HG03025 (cell line): ENCODE measurements around the gene KLK8.

ENCODE experiments used
- ATAC-seq: cut with Tn5 transposase; IDR thresholded peaks from one replicate; pipeline ENCODE4 v1.9.1; 2021; ENCODE audit warnings: mild to moderate bottlenecking, moderate library complexity; ENCODE audit not compliant: unreplicated experiment, low FRiP score

Gene KLK8

GRCh38 chr19:51001515-51001914, at the start of gene KLK8:
Gene KLK8 (minus strand): TSS chr19:51001604. CDS start chr19:51001167, 437 bp downstream.
- no peak for ATAC-seq

GRCh38 chr19:51047031-51047335, 45.6 kb upstream of the KLK8 start:
- no peak for ATAC-seq

- no peak for ATAC-seq
These were observed 42.9 kb upstream of the KLK8 start for GRCh38 chr19:51044327-51044726.

DNA sequence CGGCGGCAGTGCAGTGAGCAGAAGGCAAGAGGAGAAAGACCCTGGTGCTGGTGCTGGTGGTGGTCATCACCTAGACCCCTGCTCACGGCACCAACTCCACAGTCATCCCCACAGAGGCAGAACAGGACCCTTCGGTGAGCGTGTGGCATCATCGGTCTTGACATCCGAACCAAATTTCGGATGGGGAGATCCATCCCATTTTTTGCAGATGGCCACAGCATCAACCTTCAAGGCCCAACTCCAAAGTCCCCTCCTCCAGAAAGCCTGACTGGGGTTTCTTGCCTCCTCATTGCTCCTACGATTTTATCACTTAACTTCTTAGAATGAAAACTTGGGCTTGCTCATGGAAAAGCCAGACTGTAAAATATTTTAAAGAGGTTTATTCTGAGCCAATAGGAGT, 42.1 kb upstream of the KLK8 start:
- ATAC-seq: no peak

DNA sequence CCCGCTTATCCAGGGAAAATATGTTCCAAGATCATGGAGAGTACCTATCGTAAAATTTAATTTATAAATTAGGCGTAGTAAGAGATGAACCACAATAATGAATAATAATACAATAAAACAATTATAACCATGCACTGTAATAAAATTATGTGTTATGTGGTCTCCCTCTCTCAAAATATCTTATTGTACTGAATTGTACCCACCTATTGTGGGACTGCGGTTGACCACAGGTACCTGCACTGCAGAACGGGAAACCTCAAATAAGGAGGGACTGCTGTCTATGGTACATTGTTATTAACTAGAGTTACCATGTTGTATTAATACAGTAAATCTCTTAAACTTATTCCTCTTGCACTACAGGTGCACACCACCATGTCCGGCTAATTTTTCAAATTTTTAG, 38.7 kb upstream of the KLK8 start:
- ATAC-seq: no peak

DNA sequence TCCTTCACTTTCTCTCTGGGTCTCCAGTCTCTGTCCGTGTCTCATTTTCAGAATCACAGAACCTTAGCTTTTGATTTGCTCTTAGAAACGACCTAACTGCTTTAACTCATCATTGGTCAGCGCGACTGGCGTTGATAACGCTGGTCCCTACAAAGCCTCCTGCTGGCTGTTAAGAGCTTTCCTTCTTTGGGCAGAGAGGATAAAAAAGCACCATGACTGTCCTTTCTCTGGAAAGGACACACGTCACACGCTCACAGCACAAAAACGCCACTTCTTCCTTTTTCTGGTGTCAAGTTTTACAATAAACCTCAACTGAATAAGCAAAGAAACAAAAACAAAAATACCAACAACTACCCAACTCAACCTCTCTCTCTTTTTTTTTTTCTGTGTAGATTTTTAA, 35.1 kb upstream of the KLK8 start:
- no peak for ATAC-seq

- ATAC-seq: no peak
These were observed 33.3 kb upstream of the KLK8 start, which contains the start of gene KLK12 for GRCh38 chr19:51034704-51035103. Gene KLK12 (minus strand): TSS chr19:51035002. CDS start chr19:51034621, 381 bp downstream.

DNA sequence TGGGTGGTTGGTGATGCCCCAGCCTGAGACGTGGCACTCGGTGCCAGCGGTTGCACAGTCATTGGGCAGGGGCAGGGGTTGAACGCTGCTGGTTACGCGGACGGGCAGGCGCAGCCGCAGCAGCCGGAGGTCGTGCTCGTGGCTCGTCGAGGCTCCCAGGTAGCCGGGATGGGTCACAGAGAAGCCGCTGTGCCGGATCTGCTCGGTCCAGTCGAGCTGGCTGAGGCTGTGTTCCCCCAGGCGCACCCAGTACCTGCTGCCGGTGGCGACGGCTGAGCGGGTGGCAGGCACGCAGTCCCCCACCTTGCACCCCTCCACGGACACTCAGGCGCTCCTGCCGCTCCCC, 30.4 kb upstream of the KLK8 start:
- ATAC-seq: no peak

- ATAC-seq: no peak
These were observed 29.9 kb upstream of the KLK8 start for GRCh38 chr19:51031220-51031879.

- ATAC-seq: no peak
These were observed 29.2 kb upstream of the KLK8 start for GRCh38 chr19:51030631-51031030.

DNA sequence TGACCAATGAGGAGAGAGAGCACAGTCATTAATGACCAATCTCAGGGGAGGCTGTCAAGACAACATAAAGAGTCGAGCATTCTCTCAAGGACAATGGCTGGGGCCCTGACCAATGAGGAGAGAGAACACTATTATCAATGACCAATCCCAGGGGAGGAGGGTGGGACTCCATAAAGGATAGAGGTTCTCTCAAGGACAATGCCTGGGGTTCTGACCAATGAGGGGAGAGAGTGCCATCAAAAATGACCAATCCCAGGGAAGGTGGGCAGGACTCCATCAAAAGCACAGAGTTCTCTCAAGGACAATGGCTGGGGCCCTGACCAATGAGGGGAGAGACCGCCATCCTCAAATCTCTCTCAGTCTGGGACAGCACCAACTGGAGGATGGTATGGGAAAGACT, 28.3 kb upstream of the KLK8 start:
- ATAC-seq: no peak

GRCh38 chr19:51027873-51028272, 26.5 kb upstream of the KLK8 start:
- ATAC-seq: no peak

GRCh38 chr19:51027126-51027806, 25.9 kb upstream of the KLK8 start:
- no peak for ATAC-seq

DNA sequence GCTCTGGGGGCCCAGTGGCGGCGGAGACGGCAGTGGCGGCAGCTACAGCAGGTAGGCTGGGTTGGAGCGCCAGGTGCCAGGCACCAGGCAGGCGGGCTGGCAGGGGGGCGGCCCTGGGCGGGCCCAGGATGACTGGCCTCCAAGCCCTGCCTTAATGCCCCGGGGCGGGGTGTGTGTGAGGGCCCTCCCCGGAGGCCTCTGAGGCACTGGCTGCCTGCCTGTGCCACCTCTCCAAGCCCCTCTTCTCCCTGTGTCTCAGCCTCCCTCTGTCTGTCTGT, 25.1 kb upstream of the KLK8 start, which contains the start of gene KLK11:
KLK11 (minus strand) TSS at position 63 of the 278 bp plus-strand sequence. CDS start 985 bp downstream, outside the sequence.
- no peak for ATAC-seq

- ATAC-seq: no peak
These were observed 24.6 kb upstream of the KLK8 start for GRCh38 chr19:51025809-51026553.

- no peak for ATAC-seq
These were observed 24.0 kb upstream of the KLK8 start for GRCh38 chr19:51025401-51025800.

DNA sequence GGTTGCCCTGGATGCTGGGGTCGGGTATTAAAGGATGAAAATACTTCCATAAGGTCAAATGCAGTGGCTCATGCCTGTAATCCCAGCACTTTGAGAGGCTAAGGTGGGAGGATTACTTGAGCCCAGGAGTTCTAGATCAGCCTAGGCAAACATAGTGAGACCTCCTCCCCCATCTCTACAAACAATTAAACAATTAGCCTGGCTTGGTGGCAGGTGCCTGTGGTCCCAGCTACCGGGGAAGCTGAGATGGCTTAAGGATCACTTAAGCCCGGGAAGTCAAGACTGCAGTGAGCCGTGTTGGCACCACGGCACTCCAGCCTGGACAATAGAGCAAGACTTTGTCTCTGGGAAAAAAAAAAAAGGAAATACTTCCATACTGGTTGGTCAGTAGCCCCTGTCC, 23.5 kb upstream of the KLK8 start:
- no peak for ATAC-seq

GRCh38 chr19:51023946-51024345, 22.5 kb upstream of the KLK8 start:
- no peak for ATAC-seq

DNA sequence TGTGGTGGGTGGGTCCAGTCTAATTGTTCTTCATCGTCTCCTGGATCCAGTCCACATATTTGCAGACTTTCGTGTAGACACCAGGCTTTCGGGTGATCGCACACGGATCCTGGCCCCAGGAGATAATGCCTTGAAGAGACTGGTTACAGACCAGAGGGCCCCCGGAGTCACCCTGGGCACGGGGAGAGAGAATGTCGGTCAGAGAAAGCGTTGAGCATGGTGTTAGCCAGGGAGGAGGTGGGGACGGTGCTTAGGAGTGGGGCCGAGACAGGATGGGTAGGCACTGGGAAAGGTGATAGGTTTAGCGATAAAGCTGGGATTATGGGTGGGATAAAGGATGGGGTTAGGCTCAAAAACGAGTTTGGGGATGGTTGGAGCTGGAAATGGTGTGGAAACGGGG, 21.1 kb upstream of the KLK8 start:
- ATAC-seq: no peak

DNA sequence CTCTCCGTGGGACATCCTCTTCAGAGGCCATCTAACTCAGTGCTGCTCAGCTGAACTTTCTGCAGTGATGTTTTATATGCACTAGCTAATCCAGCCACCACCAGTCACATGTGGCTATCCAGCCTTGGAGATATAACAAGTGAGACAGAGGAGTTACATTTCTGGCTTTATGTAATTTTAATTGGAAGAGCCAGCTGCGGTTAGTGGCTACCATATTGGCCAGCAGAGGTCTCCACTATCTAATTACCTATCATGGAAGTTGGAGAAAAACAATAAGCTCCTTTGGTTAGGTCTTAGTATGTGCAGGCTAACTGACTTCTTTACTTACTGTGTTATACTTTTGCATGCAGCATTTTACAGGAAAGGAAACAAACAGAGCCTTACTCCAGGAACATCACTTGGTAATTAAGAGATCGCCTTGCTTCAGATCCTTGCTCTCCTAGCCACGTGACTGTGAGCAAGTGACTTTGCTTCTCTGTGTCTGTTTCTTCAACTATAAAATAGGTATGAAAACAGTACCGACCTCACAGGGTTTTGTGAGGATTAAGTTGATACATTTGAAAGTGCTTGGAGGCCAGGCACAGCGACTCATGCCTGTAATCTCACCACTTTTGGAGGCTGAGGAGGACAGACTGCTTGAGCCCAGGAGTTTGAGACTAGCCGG, 19.7 kb upstream of the KLK8 start:
- no peak for ATAC-seq

- no peak for ATAC-seq
These were observed 18.1 kb upstream of the KLK8 start, which contains the start of gene KLK10 for GRCh38 chr19:51019544-51019925. Gene KLK10 (minus strand): TSS chr19:51019709. CDS start chr19:51019130, 579 bp downstream.
